ENCODE measurements around the gene ZNHIT1. TPM values are rescaled to one million over a fixed set of nuclear protein-coding genes. Genes with fewer than 3 reads are reported as not detected.

ZNHIT1 gene
- total and polyA plus RNA-seq, 2 experiments from 2014 or later, result 86.7 to 109 TPM

GRCh38 chr7:101273206-101273605, 55.2 kb downstream of the ZNHIT1 start:
- H3K27me3 ChIP-seq, result no peaks in the 10 kb centered on the region
- TF ChIP-seq, protein P1, sequence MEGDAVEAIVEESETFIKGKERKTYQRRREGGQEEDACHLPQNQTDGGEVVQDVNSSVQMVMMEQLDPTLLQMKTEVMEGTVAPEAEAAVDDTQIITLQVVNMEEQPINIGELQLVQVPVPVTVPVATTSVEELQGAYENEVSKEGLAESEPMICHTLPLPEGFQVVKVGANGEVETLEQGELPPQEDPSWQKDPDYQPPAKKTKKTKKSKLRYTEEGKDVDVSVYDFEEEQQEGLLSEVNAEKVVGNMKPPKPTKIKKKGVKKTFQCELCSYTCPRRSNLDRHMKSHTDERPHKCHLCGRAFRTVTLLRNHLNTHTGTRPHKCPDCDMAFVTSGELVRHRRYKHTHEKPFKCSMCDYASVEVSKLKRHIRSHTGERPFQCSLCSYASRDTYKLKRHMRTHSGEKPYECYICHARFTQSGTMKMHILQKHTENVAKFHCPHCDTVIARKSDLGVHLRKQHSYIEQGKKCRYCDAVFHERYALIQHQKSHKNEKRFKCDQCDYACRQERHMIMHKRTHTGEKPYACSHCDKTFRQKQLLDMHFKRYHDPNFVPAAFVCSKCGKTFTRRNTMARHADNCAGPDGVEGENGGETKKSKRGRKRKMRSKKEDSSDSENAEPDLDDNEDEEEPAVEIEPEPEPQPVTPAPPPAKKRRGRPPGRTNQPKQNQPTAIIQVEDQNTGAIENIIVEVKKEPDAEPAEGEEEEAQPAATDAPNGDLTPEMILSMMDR (IDR thresholded peaks at IDR 0.05; ENCODE audit: low read depth, low read length), result no peak
- H3K36me3 ChIP-seq, result no peaks in the 10 kb centered on the region
- H3K4me1 ChIP-seq (ENCODE audit: low read depth), result no peaks in the 10 kb centered on the region
- no peaks in the 10 kb centered on the region for H3K9me3 ChIP-seq (ENCODE audit: low read depth)
- H3K4me3 ChIP-seq, result no peak overlapping the region
- no peak for DNase-seq (ENCODE audit: low read depth in 1 of 2, low spot score in 1 of 2)
- H3K27ac ChIP-seq, result no peak overlapping the region

Other genes with a start within 250 kb of the ZNHIT1 start
- 2.4 TPM in 1 of 2 replicates, not detected in the other for gene MUC12, start 248.6 kb upstream of the ZNHIT1 start, total RNA-seq
- not detected in 2 replicates for gene MUC12, start 248.6 kb upstream of the ZNHIT1 start, polyA plus RNA-seq
- gene MUC17, start 198.1 kb upstream of the ZNHIT1 start, total RNA-seq, result not detected in 2 replicates
- gene MUC17, start 198.1 kb upstream of the ZNHIT1 start, polyA plus RNA-seq, result not detected in 2 replicates
- gene TRIM56, start 132.7 kb upstream of the ZNHIT1 start, total RNA-seq, result 5.7 and 12.9 TPM in 2 replicates
- 11.6 and 18.5 TPM in 2 replicates for gene TRIM56, start 132.7 kb upstream of the ZNHIT1 start, polyA plus RNA-seq
- gene SERPINE1, start 91.1 kb upstream of the ZNHIT1 start, total RNA-seq, result 1.1 and 1.6 TPM in 2 replicates
- gene SERPINE1, start 91.1 kb upstream of the ZNHIT1 start, polyA plus RNA-seq, result 1.9 and 5.7 TPM in 2 replicates
- 51.5 and 59.5 TPM in 2 replicates for gene AP1S1, start 63.7 kb upstream of the ZNHIT1 start, total RNA-seq
- 10.1 and 13.8 TPM in 2 replicates for gene AP1S1, start 63.7 kb upstream of the ZNHIT1 start, polyA plus RNA-seq
- 0.99 and 1.2 TPM in 2 replicates for gene VGF, start 52.6 kb upstream of the ZNHIT1 start, total RNA-seq
- 0.18 and 0.69 TPM in 2 replicates for gene VGF, start 52.6 kb upstream of the ZNHIT1 start, polyA plus RNA-seq
- 0.27 TPM in 1 of 2 replicates, not detected in the other for gene NAT16, start 37.9 kb upstream of the ZNHIT1 start, total RNA-seq
- not detected in 2 replicates for gene NAT16, start 37.9 kb upstream of the ZNHIT1 start, polyA plus RNA-seq
- gene MOGAT3, start 17.1 kb upstream of the ZNHIT1 start, total RNA-seq, result not detected in 2 replicates
- not detected in 2 replicates for gene MOGAT3, start 17.1 kb upstream of the ZNHIT1 start, polyA plus RNA-seq
- 45.1 and 52.7 TPM in 2 replicates for gene PLOD3, start 584 bp upstream of the ZNHIT1 start, total RNA-seq
- gene PLOD3, start 584 bp upstream of the ZNHIT1 start, polyA plus RNA-seq, result 67.9 and 73.1 TPM in 2 replicates
- gene CLDN15, start 19.6 kb downstream of the ZNHIT1 start, total RNA-seq, result 2.7 and 4.3 TPM in 2 replicates
- gene CLDN15, start 19.6 kb downstream of the ZNHIT1 start, polyA plus RNA-seq, result 2.8 and 3.2 TPM in 2 replicates
- 333 and 338 TPM in 2 replicates for gene FIS1, start 26.9 kb downstream of the ZNHIT1 start, total RNA-seq
- gene FIS1, start 26.9 kb downstream of the ZNHIT1 start, polyA plus RNA-seq, result 266 and 283 TPM in 2 replicates
- 36.4 and 36.6 TPM in 2 replicates for gene IFT22, start 103.6 kb downstream of the ZNHIT1 start, total RNA-seq
- gene IFT22, start 103.6 kb downstream of the ZNHIT1 start, polyA plus RNA-seq, result 64.7 and 65.4 TPM in 2 replicates
- 14.8 and 44.8 TPM in 2 replicates for gene COL26A1, start 144.7 kb downstream of the ZNHIT1 start, total RNA-seq
- 12.5 and 36.7 TPM in 2 replicates for gene COL26A1, start 144.7 kb downstream of the ZNHIT1 start, polyA plus RNA-seq

Measured in cardiac muscle cell (in vitro differentiated cells and primary cell).